DOHH2 (cell line): ENCODE results near the gene CRNKL1.

ENCODE experiments used
- H3F3A ChIP-seq: fragments of 200-600 bp; sonication (generic), shearing (Covaris generic); 2 replicates; pipeline ENCODE4 v1.6.0; 2016; ENCODE audit warnings: antibody characterized with exemption, mild to moderate bottlenecking; ENCODE audit not compliant: control insufficient read depth, insufficient read depth
- H3K27ac ChIP-seq: fragments of 200-600 bp; sonication (generic); 2 replicates; pipeline ENCODE4 v1.5.1; 2014; ENCODE audit warnings: low read depth, mild to moderate bottlenecking, low read length, moderate library complexity
- H3K27me3 ChIP-seq: fragments of 200-600 bp; sonication (generic); 2 replicates; pipeline ENCODE4 v1.6.1; 2014; ENCODE audit warnings: mild to moderate bottlenecking, low read length, mixed read lengths; ENCODE audit not compliant: control insufficient read depth
- H3K36me3 ChIP-seq: fragments of 200-600 bp; sonication (generic); 2 replicates; pipeline ENCODE4 v1.6.1; 2014; ENCODE audit warnings: mild to moderate bottlenecking, low read length, moderate library complexity, mixed read lengths; ENCODE audit not compliant: control insufficient read depth
- H3K4me1 ChIP-seq: fragments of 200-600 bp; sonication (generic); 2 replicates; pipeline ENCODE4 v1.6.1; 2014; ENCODE audit warnings: mild to moderate bottlenecking, low read length, mixed read lengths; ENCODE audit not compliant: control insufficient read depth
- H3K4me2 ChIP-seq: fragments of 200-600 bp; sonication (generic); 2 replicates; pipeline ENCODE4 v1.6.0; 2014; ENCODE audit warnings: mild to moderate bottlenecking, low read length, moderate library complexity
- H3K4me3 ChIP-seq: fragments of 200-600 bp; sonication (generic); 2 replicates; pipeline ENCODE4 v1.5.1; 2014; ENCODE audit warnings: mild to moderate bottlenecking, low read length, mixed read lengths
- H3K79me2 ChIP-seq: fragments of 200-600 bp; sonication (generic); 2 replicates; pipeline ENCODE4 v1.6.1; 2014; ENCODE audit warnings: mild to moderate bottlenecking, low read length, mixed read lengths; ENCODE audit not compliant: control insufficient read depth
- H3K9me2 ChIP-seq: fragments of 200-600 bp; sonication (generic); replicated peaks from 2 replicates; pipeline ENCODE4 v1.6.1; 2014; ENCODE audit warnings: mild to moderate bottlenecking, low read length, mixed read lengths; ENCODE audit not compliant: control insufficient read depth
- H3K9me3 ChIP-seq: fragments of 200-600 bp; sonication (generic); 2 replicates; pipeline ENCODE4 v1.6.1; 2014; ENCODE audit warnings: antibody characterized with exemption, low read length, mixed read lengths; ENCODE audit not compliant: control insufficient read depth, insufficient read depth
- H4K20me1 ChIP-seq: fragments of 200-600 bp; sonication (generic); 2 replicates; pipeline ENCODE4 v1.6.0; 2014; ENCODE audit warnings: low read depth, mild to moderate bottlenecking, antibody characterized with exemption, low read length, moderate library complexity; ENCODE audit not compliant: control insufficient read depth, insufficient read depth
- EZH2phosphoT487 ChIP-seq: fragments of 200-600 bp; sonication (generic); IDR thresholded peaks from 2 replicates; pipeline ENCODE4 v1.6.1; 2017; ENCODE audit warnings: borderline replicate concordance, mild to moderate bottlenecking, antibody characterized with exemption, low read length, moderate library complexity, mixed read lengths
- TF ChIP-seq, protein P1 (sequence below): fragments of 200-600 bp; sonication (generic); IDR thresholded peaks from one replicate; pipeline ENCODE4 v1.5.1; 2014; ENCODE audit warnings: antibody characterized with exemption, mild to moderate bottlenecking, low read depth, low read length; ENCODE audit not compliant: poor library complexity, severe bottlenecking

Gene CRNKL1

DNA sequence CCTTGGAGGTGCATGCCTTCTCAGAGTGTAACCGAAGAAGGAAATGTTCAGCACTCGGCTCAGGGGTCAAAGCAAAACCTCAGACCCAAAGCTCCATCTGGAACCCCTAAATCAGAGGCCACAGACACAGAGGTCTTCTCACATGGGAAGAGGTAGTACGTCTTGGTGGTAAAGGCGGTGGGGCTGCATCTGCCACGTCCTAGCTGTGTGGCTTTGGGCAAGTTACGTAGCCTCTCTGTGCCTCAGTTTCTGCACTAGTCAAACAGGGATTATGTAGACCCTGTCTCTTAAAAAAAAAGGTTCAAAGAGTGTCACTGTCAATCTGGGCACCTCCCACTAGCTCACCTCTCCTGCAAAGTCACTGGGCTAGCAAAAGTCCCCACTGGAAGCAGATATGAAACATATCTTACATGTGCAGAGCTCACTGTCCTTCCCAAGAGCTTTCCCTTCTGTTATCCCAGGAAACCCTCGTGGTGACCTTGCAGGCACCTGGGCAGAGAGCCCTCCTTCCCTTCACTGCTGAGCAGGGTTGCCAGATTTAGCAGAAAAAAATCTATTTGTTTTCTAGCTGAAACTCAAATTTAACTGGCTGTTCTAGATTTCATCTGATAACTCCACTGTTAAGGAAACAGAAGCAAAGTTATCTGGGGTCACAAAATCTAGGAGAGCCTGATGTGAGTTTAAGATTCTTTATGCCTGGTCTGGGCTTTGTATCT lies 53.1 kb downstream of the CRNKL1 start:
- Histone ChIP-seq H3K9me3 (no peaks in the 10 kb centered on the region), H3K27ac (no peak overlapping the region), H3K9me2 (no peaks in the 10 kb centered on the region), H3K79me2 (no peaks in the 10 kb centered on the region), H3K36me3 (no peaks in the 10 kb centered on the region), H4K20me1 (no peaks in the 10 kb centered on the region), H3K27me3 (peaks cover 39% of the 10 kb centered on the region), H3K4me3 (no peak overlapping the region), H3K4me1 (no peaks in the 10 kb centered on the region), H3F3A (no peaks in the 10 kb centered on the region), H3K4me2 (no peak overlapping the region)
- no peak for TF ChIP-seq EZH2phosphoT487
- TF ChIP-seq, protein P1, sequence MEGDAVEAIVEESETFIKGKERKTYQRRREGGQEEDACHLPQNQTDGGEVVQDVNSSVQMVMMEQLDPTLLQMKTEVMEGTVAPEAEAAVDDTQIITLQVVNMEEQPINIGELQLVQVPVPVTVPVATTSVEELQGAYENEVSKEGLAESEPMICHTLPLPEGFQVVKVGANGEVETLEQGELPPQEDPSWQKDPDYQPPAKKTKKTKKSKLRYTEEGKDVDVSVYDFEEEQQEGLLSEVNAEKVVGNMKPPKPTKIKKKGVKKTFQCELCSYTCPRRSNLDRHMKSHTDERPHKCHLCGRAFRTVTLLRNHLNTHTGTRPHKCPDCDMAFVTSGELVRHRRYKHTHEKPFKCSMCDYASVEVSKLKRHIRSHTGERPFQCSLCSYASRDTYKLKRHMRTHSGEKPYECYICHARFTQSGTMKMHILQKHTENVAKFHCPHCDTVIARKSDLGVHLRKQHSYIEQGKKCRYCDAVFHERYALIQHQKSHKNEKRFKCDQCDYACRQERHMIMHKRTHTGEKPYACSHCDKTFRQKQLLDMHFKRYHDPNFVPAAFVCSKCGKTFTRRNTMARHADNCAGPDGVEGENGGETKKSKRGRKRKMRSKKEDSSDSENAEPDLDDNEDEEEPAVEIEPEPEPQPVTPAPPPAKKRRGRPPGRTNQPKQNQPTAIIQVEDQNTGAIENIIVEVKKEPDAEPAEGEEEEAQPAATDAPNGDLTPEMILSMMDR: no peak

DNA sequence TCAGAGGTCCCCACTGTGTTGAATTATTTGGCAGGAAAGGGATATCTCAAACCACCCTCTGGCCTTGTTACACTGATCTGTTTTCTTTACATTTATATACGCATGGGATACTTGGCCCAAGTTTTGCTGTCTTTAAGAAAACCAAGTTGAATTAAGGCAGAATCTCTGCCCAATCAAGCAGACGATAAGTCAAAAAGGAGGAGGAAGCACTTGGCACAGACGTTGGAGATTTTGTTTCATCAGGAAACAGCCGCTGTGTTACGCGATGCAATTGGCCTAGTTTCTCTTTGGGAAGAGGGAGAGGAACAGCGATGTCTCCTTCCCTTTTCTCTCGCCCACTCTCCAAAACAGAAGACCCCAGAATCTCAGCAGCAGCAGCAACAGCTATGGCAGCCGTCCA lies 55.3 kb downstream of the CRNKL1 start:
- no peak overlapping the region for H3K27ac ChIP-seq
- H3K9me3 ChIP-seq: no peaks in the 10 kb centered on the region
- no peaks in the 10 kb centered on the region for H3K79me2 ChIP-seq
- no peaks in the 10 kb centered on the region for H3F3A ChIP-seq
- no peaks in the 10 kb centered on the region for H3K36me3 ChIP-seq
- H3K4me1 ChIP-seq: no peaks in the 10 kb centered on the region
- TF ChIP-seq, protein P1: no peak
- no peak overlapping the region for H3K4me2 ChIP-seq
- H4K20me1 ChIP-seq: no peaks in the 10 kb centered on the region
- H3K9me2 ChIP-seq: no peaks in the 10 kb centered on the region
- H3K27me3 ChIP-seq: peaks cover 19% of the 10 kb centered on the region
- H3K4me3 ChIP-seq: no peak overlapping the region

- no peaks in the 10 kb centered on the region for H3K4me1 ChIP-seq
- no peak overlapping the region for H3K27ac ChIP-seq
- no peaks in the 10 kb centered on the region for H3K9me3 ChIP-seq
- H3K79me2 ChIP-seq: no peaks in the 10 kb centered on the region
- no peaks in the 10 kb centered on the region for H3F3A ChIP-seq
- TF ChIP-seq, protein P1: no peak
- TF ChIP-seq EZH2phosphoT487: no peak
- H3K36me3 ChIP-seq: no peaks in the 10 kb centered on the region
- no peak overlapping the region for H3K4me2 ChIP-seq
- H3K27me3 ChIP-seq: peaks cover 14% of the 10 kb centered on the region
- no peak overlapping the region for H3K4me3 ChIP-seq
- no peaks in the 10 kb centered on the region for H4K20me1 ChIP-seq
- H3K9me2 ChIP-seq: no peaks in the 10 kb centered on the region
Observed at GRCh38 chr20:19996222-19996621, 56.0 kb downstream of the CRNKL1 start.
